CD14-positive monocyte (primary cell): ENCODE measurements around the gene PIANP. TPM values are rescaled to one million over a fixed set of nuclear protein-coding genes. Genes with fewer than 3 reads are reported as not detected.

Source experiments
- DNase-seq, 3 donors: peaks; one replicate each; pipeline ENCODE4 v3.0.0-alpha.2; 2011 to 2022
- H2AFZ ChIP-seq: 2 replicates; pipeline ENCODE4 v1.6.0; 2012; ENCODE audit warnings: mild to moderate bottlenecking, low read depth, low read length, inconsistent platforms; ENCODE audit not compliant: insufficient read depth, poor library complexity, severe bottlenecking
- H3K27ac ChIP-seq, 2 donors: 1 replicate in 1 of 2; 2 replicates in 1 of 2; pipeline ENCODE4 v1.5.1; 2012 to 2013; ENCODE audit warnings: low read length in 2 of 2, control low read depth in 1 of 2, inconsistent platforms in 1 of 2, low read depth in 1 of 2, mild to moderate bottlenecking in 1 of 2
- H3K27me3 ChIP-seq, 2 donors: one replicate each; pipeline versions ENCODE4 v1.6.0 to v1.6.1; 2011 to 2013; ENCODE audit warnings: low read length in 2 of 2; ENCODE audit not compliant: control insufficient read depth in 2 of 2, insufficient read depth in 2 of 2
- H3K36me3 ChIP-seq, 2 donors: replicated peaks in 1 of 2; 1 replicate in 1 of 2; 2 replicates in 1 of 2; pipeline versions ENCODE4 v1.5.1 to v1.6.1; 2012 to 2013; ENCODE audit warnings: low read length in 2 of 2, control low read depth in 1 of 2, inconsistent platforms in 1 of 2, mild to moderate bottlenecking in 1 of 2; ENCODE audit not compliant: insufficient read depth in 2 of 2, control insufficient read depth in 1 of 2
- H3K4me1 ChIP-seq, 2 donors: 1 replicate in 1 of 2; 2 replicates in 1 of 2; pipeline versions ENCODE4 v1.5.1 to v1.6.1; 2012 to 2013; ENCODE audit warnings: low read length in 2 of 2, control low read depth in 1 of 2, inconsistent platforms in 1 of 2, mild to moderate bottlenecking in 1 of 2, moderate library complexity in 1 of 2; ENCODE audit not compliant: insufficient read depth in 2 of 2, control insufficient read depth in 1 of 2
- H3K4me2 ChIP-seq: replicated peaks from 2 replicates; pipeline ENCODE3; 2012; ENCODE audit warnings: low read length, moderate library complexity, mild to moderate bottlenecking; ENCODE audit not compliant: poor library complexity, severe bottlenecking; ENCODE audit errors: extremely low read depth
- H3K4me3 ChIP-seq, 3 experiments: fragments of 200-600 bp in 1 of 3; sonication (generic) in 1 of 3; replicated peaks in 1 of 3; 1 replicate in 2 of 3; 2 replicates in 1 of 3; pipeline ENCODE4 v1.5.1; 2011 to 2013; ENCODE audit warnings: low read length in 3 of 3, mild to moderate bottlenecking in 3 of 3, control low read depth in 2 of 3, low read depth in 2 of 3, inconsistent platforms in 1 of 3, moderate library complexity in 1 of 3
- H3K79me2 ChIP-seq: 2 replicates; pipeline ENCODE4 v1.6.0; 2012; ENCODE audit warnings: mild to moderate bottlenecking, control low read depth, inconsistent platforms, low read length, moderate library complexity; ENCODE audit not compliant: insufficient read depth
- H3K9ac ChIP-seq: 2 replicates; pipeline ENCODE4 v1.6.0; 2017; ENCODE audit warnings: low read length, mild to moderate bottlenecking; ENCODE audit not compliant: insufficient read depth, poor library complexity, severe bottlenecking
- H3K9me3 ChIP-seq, 2 donors: replicated peaks in 1 of 2; 1 replicate in 1 of 2; 2 replicates in 1 of 2; pipeline versions ENCODE4 v1.5.1 to v1.6.1; 2012 to 2013; ENCODE audit warnings: low read length in 2 of 2, control low read depth in 1 of 2; ENCODE audit not compliant: control insufficient read depth in 1 of 2, insufficient read depth in 1 of 2
- H4K20me1 ChIP-seq: 2 replicates; pipeline ENCODE4 v1.6.0; 2012; ENCODE audit warnings: mild to moderate bottlenecking, low read length, control low read depth, moderate library complexity; ENCODE audit not compliant: insufficient read depth
- H3K27ac Mint-ChIP-seq, 7 donors: one replicate each; pipeline ENCODE4 v1.8.0; 2020; ENCODE audit warnings: mild to moderate bottlenecking in 7 of 7, mixed read lengths in 7 of 7, moderate library complexity in 6 of 7, inconsistent platforms in 2 of 7
- H3K27me3 Mint-ChIP-seq, 3 donors: one replicate each; pipeline ENCODE4 v1.8.0; 2021 to 2022; ENCODE audit warnings: low read depth in 3 of 3, mild to moderate bottlenecking in 3 of 3, mixed read lengths in 3 of 3, moderate library complexity in 3 of 3, inconsistent platforms in 1 of 3
- H3K36me3 Mint-ChIP-seq, 2 donors: one replicate each; pipeline ENCODE4 v1.8.0; 2020; ENCODE audit warnings: mixed read lengths in 2 of 2, inconsistent platforms in 1 of 2, mild to moderate bottlenecking in 1 of 2
- H3K4me1 Mint-ChIP-seq: one replicate; pipeline ENCODE4 v1.8.0; 2020; ENCODE audit warnings: mild to moderate bottlenecking, mixed read lengths
- H3K4me3 Mint-ChIP-seq, 2 donors: one replicate each; pipeline ENCODE4 v1.8.0; 2020; ENCODE audit warnings: mild to moderate bottlenecking in 2 of 2, mixed read lengths in 2 of 2, moderate library complexity in 1 of 2
- H3K9me3 Mint-ChIP-seq, 7 donors: one replicate each; pipeline ENCODE4 v1.8.0; 2020 to 2022; ENCODE audit warnings: mixed read lengths in 7 of 7, mild to moderate bottlenecking in 6 of 7, moderate library complexity in 6 of 7, inconsistent platforms in 2 of 7
- CTCF ChIP-seq: fragments of 200-600 bp; IDR thresholded peaks from one replicate; pipeline ENCODE4 v1.8.0; 2022; ENCODE audit warnings: antibody characterized with exemption, mild to moderate bottlenecking
- WGBS: methylation state at CpG from one replicate; pipeline ENCODE4 v1.1.5; 2013; ENCODE audit warnings: missing lambda C conversion rate; ENCODE audit not compliant: insufficient coverage; 5-methylcytosine and 5-hydroxymethylcytosine counted together
- intact Hi-C, 2 donors: fragments of 100-400 bp; cut with micrococcal nuclease; formaldehyde crosslinking; loops; one replicate each; pipeline versions ENCODE4 v1.15.0 to v1.15.1; 2023
- polyA plus RNA-seq, 3 donors: library from polyadenylated mRNA; depleted of rRNA in 1 of 3; unstranded in 2 of 3; stranded (reverse) in 1 of 3; fragments of 300-500 nt in 2 of 3; fragments of >200 nt in 1 of 3; fragmentation: Illumina TruSeq in 2 of 3; gene quantifications; 1 replicate in 2 of 3; 2 replicates in 1 of 3; pipeline ENCODE4 v1.2.3, GENCODE V29; 2012 to 2021

PIANP gene
- polyA plus RNA-seq, 3 donors, result not detected

GRCh38 chr12:6696690-6697583 is 3.7 kb downstream of the PIANP start:
- no peak for TF ChIP-seq CTCF
- Histone ChIP-seq H3K4me2 (no peak overlapping the region), H3K79me2 (no peaks in the 10 kb centered on the region), H3K9ac (no peak overlapping the region), H3K4me3 (no peak overlapping the region), H3K27me3 (peaks cover 37 to 43% of the 10 kb centered on the region in 2 donors), H3K36me3 (no peaks in the 10 kb centered on the region), H4K20me1 (no peaks in the 10 kb centered on the region), H3K9me3 (peaks cover 8 to 21% of the 10 kb centered on the region in 2 donors), H3K4me1 (peaks cover 7 to 12% of the 10 kb centered on the region in 2 donors), H3K27ac (no peak overlapping the region), H2AFZ (no peak overlapping the region)
- peaks cover 4 to 19% (median 12%) of the 10 kb centered on the region in 7 donors for H3K9me3 Mint-ChIP-seq
- H3K36me3 Mint-ChIP-seq, result peaks cover 3 to 16% of the 10 kb centered on the region in 2 donors
- H3K27me3 Mint-ChIP-seq, result peaks cover 52 to 67% (median 54%) of the 10 kb centered on the region in 3 donors
- no peak overlapping the region for H3K27ac Mint-ChIP-seq
- DNase-seq, result no peak
- peaks cover 28% of the 10 kb centered on the region for H3K4me1 Mint-ChIP-seq
- intact Hi-C loops, result loop anchor here (5.0 to 10.0 kb wide), 2 partner anchors 52 to 80 kb away; partner anchors contain the start of gene ACRBP (in 1 of the 2)
- H3K4me3 Mint-ChIP-seq, result peak overlapping the region in 1 of 2 donors; percentile 33
- 81% methylated on average over 11 of the region's 17 CpGs for WGBS

GRCh38 chr12:6695313-6696045 is 5.1 kb downstream of the PIANP start:
- no peak for DNase-seq
- no peak for TF ChIP-seq CTCF
- Histone ChIP-seq H3K27ac (no peak overlapping the region), H3K4me3 (no peak overlapping the region), H3K9ac (no peak overlapping the region), H3K9me3 (peaks cover 0 to 10% of the 10 kb centered on the region in 2 donors), H2AFZ (no peak overlapping the region), H4K20me1 (no peaks in the 10 kb centered on the region), H3K4me2 (no peak overlapping the region), H3K36me3 (no peaks in the 10 kb centered on the region), H3K79me2 (peaks cover 6% of the 10 kb centered on the region), H3K27me3 (peaks cover 24 to 30% of the 10 kb centered on the region in 2 donors), H3K4me1 (peaks cover 17 to 21% of the 10 kb centered on the region in 2 donors)
- H3K9me3 Mint-ChIP-seq, result peaks cover 0 to 9% (median 3%) of the 10 kb centered on the region in 7 donors
- peaks cover 41 to 54% (median 43%) of the 10 kb centered on the region in 3 donors for H3K27me3 Mint-ChIP-seq
- H3K4me1 Mint-ChIP-seq, result peaks cover 36% of the 10 kb centered on the region
- H3K36me3 Mint-ChIP-seq, result peaks cover 0 to 5% of the 10 kb centered on the region in 2 donors
- WGBS, result 80% methylated on average over 5 of the region's 11 CpGs
- peak overlapping the region in 2 of 7 donors; percentile 6 to 27 for H3K27ac Mint-ChIP-seq
- intact Hi-C loops, result loop anchor here (5.0 to 10.0 kb wide), 2 partner anchors 51 to 78 kb away; partner anchors contain the start of gene ACRBP (in 1 of the 2)
- no peak overlapping the region for H3K4me3 Mint-ChIP-seq
